NCI-H128 (cell line): ENCODE data around the gene ATP5PD.
"Not testable (repeated sequence)": the region's sequence is repeated elsewhere in the genome, so short reads cannot be mapped to it uniquely, and the experiment has no call there.

Experiments used
- DNase-seq: peaks from one replicate; lab custom pipeline; 2025; ENCODE audit not compliant: unreplicated experiment; lab: John Stamatoyannopoulos, UW

ATP5PD gene

DNA sequence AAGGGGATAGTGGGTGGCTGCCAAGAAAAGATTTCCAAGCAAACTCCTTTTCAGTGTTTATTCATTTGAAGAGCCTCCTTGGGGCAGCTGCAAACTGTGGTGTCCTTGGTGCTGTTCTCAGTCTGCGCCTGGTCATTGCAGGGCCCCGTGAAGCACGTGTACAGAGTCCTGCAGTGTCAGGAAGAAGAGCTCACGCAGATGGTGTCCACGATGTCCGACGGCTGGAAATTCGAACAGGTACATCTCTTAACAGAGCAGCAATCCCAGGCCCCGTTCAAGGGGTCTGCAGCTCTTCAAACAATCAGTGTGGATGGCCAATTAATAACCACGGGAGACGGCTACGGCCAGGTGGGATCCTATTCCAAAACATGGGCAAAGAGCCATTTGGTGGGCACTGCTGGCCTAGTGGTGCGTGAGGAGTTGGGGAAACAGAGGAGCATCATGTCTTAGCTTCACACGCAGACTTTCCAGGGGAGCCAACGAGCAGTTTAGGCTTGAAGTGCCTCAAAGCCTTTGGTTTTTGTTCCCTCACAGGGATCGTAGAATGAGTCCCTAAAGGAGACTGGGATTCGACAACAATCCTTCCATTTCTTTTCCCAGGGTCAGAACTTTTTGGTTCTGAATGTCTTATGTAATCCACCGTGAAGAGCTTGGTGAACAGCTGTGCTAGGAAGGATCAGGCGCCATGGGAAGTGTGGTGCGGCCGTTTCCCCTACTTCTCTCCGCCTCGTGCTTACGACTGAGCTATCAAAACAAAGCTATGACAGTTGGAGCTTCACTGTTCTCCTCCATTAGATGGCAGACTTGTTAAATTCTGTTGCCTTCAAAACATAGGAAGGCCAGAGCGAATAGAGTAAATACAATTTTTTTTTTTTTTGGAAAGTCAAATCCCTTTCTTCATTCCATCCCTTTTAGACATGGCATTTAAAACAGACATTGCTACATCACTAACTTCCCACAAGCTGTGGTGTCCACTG, 12.9 kb upstream of the ATP5PD start:
- no peak for DNase-seq

DNA sequence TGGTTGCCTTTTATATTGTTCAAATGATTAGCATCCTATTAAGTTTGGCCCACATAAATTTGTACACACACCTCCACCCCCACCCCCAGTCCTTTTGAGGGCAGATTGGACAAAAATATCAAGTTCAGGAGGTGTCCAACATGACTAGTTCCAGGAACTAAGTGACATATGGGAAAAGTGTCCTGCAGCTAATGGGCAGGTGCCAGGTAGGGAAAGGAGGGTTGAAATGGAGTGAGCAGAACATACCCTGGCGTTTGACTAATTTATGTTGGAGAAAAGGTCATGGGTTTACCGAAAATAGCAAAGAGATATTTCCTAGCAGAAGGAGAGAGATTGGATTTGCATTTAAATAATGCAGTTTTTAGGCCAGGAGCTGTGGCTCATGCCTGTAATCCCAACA, 5.2 kb upstream of the ATP5PD start:
- no peak for DNase-seq

DNA sequence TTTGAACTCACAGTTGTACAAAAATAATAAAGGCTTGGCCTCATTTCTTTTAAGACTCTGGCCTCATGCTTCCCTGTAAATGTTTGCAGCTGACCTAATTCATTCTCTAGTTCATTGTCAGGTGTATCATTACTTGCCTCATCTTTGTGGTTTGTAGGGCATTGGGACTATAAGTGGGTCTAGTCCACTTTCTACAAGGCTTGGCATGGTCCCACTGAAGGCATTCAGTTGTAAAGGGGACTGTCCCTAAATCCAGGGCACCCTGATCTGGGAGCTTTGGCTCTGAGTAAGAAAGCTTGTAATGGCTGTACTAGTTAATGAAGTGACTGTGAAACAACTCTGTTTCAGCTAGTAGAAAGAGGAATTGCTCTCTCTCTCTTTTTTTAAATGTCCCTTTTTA, 2.9 kb upstream of the ATP5PD start:
- DNase-seq: no peak

DNA sequence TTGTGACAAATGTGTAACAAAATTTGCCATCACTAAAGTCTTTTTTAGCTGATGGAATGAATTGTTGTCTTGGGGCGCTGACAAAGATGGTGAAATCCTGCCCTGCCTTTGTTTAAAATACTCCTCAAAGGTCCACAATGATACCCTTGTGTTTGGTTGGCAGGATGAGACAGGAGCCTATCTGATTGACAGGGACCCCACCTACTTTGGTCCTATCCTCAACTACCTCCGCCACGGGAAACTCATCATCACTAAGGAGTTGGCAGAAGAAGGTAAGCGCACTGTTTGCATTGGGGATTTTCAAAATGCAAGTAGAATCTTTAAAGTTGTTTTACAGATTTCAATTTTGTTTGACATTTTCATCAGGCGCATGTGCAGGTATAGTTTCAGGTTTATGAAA, 2.3 kb upstream of the ATP5PD start:
- no peak for DNase-seq

DNA sequence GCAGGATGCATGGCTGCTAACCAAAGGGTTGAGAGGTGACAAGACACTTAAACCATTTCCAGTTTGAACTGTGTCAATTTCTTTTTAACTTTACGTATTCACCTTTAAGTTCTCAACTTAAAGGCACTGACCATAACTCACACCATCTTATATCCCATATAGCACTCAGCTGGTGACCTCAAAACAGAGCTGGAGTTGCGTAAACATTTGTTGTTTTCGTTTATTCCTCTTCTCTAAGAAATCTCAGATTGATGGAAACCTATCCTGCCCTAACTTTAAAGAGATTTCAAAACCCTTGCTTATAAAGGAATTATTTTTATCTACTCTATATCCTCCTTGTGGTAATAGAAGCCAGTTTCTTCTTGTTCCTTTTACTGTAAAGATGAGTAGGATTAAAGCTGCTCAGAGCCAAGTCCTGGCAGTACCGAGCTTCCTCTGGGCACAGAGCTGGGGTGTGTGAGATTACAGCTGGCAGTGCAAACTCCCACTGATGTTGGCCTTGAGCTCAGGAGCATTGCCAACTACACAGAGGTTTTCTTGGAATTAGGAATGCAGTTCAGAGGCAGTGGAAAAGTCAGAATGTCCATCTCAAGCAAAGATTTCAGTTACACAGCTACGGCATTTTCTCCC, 1.6 kb upstream of the ATP5PD start:
- DNase-seq: no peak

DNA sequence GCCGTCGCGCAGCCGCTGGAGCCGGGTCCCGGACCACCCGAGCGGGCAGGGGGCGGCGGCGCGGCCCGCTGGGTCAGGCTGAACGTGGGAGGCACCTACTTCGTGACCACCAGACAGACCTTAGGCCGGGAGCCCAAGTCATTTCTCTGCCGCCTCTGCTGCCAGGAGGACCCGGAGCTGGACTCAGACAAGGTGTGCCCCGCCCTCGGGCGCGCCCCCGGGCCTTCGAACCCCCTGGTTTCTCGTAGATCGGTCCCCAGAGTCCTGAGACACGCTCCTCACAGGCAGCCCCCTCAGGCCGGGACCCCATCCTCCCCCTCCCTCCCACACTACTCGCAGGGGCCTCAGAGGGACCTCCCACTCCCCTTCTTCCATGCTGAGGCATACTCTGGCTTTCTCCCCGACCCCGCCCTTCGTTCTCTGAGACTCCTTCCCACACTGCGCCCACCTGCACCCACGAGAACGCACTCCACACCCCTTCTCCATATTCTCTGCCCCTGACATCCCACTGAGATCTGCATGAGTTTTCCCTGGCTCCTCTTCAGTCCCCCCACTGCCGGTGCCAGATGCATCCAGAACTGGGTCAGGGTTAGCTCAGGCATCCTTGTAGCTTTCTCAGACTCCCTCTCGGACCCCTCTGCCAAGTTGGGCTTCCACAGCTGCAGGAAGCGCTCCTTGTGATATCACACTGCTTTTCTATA, 779 bp upstream of the ATP5PD start:
- DNase-seq: no peak

DNA sequence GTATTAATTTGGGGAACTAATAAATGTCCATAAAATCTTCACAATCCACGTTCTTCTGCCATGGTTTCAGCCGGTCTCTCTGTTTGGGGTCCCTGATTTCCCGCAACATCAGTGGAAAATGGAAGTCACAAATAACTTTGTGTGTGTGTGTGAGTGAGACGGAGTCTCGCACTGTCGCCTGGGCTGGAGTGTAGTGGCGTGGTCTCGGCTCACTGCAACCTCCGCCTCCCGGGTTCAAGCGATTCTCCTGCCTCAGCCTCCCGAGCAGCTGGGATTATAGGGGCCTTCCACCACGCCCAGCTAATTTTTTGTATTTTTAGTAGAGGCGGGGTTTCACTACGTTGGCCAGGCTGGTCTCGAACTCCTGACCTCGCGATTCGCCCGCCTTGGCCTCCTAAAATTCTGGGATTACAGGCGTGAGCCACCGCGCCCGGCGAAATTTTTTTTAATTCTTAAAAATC, 793 bp downstream of the ATP5PD start:
- DNase-seq: not testable (repeated sequence)

DNA sequence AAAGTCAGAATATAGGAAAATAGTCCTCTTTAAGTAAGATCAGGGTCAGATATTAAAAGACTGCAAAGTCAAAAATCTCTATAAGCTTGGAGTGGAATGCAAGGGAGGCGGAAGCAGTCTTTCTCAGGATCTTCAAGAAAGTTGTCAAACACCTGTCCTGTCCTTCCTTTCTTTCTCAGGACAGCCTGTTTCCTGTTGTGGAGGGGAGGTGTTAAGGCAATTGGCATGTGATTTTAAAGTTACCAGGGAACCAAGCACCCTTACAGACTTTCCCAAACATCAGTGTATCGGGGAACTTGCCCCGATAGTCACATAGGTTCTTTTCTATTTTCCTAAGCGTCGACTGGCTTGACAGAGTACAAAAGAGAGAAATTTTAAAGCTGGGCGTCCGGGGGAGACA, 2.1 kb downstream of the ATP5PD start:
- no peak for DNase-seq

DNA sequence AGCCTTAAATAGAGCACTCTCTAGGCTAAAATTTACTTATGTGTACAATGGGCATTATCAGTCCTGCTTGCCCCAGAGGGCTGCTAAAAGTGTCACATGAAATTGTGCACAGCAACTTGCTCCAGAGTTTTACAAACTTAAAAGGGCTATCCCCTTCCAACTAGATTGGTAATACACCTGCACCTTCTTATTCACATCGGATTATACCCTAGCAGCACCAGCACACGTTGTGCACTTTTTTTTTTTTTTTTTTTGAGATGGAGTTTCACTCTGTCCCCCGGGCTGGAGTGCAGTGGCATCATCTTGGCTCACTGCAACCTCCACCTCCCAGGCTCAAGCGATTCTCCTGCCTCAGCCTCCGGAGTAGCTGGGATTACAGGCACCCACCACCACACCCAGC, 3.0 kb downstream of the ATP5PD start:
- not testable (repeated sequence) for DNase-seq

DNA sequence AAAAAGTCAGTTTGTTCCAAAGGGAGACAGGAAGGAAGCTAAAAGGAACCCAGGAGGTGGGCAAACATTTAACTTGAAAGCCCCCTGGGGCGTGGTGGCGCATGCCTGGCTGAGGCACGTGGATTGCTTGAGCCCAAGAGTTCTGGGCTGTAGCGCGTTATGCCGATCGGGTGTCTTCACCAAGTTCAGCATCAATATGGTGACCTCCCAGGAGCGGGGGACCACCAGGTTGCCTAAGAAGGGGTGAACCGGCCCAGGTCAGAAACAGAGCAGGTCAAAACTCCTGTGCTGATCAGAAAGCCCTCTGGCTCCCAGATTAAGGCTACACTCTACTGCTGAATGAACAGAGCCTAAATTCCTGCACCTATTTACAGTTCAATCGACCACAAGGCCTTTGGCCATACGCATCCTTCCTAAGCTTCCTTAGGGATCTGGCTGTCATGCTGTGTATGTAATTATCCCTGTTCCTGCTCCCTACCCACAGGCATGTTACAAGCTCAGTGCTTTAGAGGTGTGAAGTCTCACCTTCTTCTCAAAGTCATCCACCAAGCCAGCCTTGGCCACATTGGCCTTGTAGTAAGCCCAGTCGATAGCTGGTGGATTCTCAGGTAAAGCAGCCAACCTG, 5.0 kb downstream of the ATP5PD start:
- DNase-seq: no peak

DNA sequence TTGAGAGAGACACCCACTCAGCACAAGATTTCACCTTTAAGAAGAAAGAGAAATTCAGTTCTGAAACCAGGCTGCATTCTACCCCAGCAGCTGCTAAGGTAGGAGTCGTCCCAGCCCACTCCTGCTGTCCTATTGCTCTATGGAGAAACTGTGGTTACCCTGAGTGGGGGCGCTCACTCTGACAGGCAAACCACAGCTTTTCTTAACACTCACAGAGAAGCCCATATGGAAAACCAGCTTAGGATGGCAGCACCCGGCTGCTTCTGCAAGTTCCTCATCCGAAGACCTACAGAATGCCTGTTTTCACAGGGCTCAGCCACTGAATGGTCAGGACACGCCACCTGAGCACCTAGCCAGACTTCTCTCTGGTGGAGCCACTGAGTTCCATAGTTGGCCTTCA, 7.5 kb downstream of the ATP5PD start:
- DNase-seq: no peak

DNA sequence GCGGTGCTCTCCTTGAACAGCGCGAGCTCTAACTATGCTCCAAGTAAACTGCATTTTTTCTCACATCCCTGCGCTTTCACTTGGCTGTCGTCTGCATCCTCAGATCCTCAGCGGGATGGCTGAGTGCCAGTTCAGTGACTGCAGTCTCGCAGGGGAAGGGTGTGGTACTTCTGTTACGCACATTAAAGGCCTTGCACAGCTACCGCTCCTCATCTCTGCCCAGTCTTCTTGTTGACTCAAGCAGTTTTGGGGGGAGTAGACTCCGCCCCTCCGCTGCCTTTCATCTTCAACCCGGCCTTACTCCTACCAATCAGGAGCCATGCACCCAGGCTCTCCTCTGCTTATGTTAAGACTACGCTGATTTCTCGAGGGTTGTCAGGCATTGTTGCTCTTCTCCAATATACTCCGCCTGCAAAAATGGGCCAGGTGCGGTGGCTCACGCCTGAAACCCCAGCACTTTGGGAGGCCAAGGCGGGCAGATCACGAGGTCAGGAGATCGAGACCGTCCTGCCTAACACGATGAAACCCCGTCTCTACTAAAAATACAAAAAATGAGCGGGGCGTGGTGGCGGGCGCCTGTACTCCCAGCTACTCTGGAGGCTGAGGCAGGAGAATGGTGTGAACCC, 10.0 kb downstream of the ATP5PD start:
- DNase-seq: no peak

DNA sequence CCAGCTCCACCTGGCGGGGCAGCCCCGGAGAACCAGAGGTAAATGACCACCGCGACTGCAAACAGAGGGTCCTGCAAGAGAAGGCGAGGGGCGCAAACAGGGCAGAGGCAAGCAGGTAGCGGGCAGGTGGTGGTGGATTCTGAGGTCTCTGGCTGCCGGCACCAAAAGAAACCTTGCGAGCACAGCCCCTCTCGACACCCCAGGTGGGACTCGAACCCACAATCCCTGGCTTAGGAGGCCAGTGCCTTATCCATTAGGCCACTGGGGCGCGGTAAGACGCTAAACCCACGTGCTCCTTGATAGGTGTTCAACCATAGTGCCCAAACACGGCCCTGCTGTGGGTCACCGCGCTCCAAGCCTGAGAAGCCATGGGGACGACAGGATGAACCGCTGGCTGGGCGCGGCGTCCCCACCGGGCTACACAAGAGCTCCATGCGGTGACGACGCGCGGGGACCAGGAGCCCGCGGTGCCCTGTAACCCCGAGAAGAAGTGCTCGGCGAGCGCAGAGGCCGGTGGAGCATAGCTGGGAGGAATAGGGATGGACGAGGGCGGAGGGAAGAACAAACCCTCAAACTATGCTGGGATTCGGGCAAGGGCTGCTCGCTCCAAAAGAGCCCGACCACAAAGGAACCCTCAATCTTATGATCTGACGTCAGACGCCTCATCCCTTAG, 12.4 kb downstream of the ATP5PD start:
- DNase-seq: peak; percentile 56

DNA sequence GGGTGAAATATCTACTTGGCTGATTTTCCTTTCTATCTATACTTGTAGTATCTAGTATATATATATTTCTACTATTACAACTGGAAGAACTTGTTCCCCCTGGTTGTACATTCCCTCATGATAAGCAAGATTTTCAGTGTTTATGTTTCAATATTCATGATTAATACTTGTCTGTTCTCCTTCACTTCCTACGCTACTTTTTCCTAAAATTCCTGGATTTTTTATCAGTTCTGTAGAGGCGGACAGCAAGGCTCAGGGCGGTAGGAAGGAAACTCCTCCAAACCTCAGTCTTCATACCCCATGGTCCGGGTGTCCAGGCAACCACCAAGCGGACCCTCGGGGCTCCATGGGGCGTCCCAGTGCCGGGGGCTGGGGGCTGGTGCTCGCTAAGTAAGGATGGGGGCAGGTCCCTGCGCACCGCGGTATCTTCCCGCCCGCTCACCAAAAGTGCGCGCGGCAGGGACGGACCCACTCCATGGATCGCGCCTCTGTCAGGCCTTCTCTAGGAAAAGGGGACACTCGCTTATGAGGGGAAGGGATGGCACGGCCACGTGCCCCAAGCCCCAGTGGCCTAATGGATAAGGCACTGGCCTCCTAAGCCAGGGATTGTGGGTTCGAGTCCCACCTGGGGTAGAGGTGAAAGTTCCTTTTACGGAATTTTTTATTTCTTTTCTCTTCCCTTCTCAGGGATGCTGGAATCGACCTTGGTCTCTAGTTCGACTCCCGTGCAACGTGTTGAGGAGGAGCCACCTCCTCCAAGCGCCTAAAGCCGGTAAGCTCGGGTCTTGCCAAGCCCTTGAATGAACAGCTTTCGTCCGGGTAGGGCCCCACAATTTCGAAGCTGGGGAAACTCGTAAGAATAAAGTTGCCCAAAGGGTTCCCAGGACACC, 13.2 kb downstream of the ATP5PD start:
- peak; percentile 76 for DNase-seq

DNA sequence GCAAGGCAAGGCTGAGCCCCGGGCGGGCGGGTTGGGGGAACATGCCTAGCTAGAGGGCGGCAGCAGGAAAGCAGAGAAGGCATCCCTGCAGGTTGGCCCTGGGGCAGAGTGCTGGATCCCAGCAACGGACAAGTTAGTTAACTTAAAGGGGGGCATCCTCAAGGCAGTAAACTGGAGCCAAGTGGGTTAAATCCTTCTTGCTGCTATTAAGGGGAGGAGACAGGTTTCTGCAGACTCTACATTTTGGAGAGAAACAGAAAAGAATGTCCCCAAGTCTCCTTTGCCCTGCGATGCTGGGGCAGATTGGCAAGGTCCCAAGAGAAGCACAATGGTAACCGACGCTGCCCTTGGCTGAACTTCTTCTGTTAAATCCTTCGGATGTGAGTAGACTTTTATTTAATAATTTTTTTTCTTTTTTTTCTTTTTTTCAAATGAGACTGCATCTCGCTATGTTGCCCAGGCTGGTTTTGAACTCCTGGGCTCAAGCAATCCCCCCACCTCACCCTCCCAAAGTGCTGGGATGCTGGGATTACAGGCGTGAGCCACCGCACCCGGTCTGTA, 14.0 kb downstream of the ATP5PD start:
- no peak for DNase-seq

DNA sequence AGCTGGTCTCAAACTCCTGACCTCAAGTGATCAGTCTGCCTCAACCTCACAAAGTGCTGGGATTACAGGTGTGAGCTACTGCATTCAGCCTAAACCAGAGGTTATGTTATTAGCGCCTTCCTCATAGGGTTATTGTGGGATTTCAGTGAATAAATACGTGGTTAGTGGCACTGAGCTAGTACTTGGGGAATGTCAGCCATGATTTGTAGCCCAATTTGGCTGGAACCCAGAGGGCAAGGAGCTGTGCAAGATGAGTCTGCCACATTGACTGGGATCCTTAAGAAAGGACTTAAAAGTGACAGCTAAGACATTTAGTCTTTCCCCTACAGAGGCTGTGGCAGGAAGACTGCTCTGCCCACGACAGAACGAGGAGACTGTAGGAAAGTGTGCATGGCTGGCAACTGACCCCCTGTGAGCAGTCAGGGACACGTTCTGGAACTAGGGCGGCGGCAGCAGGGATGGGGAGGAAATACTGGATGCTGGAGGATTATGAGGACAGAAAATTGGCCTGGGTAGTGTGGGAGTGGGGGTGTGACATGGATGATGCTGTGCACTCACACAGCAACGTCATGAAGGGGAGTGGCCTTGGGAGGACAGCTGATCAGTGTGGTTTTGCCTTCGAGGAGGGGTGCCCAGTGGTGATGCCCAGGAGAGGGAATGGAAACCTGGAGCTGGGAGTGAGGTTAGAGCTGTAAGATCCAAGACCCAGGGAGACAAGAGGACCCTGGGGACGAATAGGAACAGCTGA, 14.6 kb downstream of the ATP5PD start:
- no peak for DNase-seq

DNA sequence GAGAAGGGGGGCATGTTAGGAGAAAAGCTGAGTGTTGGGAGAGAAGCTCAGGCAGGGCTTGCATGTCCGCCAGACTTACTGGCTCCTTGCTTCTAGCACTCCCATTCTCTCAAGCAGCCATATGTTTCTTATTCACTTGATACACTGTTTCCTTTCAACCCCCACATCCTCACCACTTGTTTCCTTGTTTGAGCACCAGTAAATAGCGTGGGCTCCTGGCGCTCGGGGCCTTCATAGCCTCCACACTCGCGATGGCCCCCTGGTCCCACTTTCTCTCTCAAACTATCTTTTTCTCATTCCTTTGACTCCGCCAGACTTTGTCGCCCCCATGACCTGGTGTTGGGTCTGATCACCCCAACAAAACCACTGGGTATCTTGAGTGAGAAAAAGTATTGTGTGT, 16.6 kb downstream of the ATP5PD start:
- DNase-seq: no peak

DNA sequence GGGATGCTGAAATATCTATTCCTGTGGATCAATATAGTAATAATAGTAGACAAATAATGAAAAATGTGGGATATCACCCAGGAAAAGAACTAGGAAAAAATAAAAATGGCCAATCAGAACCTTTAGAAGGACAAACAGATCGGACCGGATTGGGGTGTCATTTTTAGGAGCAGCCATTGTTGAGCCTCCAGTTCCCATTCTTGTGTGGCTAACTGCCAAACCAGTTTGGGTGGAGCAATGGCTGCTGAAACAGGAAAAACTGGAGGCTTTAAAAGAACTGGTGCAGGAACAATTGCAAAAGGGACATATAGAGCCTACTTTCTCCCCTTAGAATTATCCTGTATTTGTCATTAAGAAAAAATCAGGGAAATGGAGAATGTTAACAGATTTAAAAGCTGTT, 20.1 kb downstream of the ATP5PD start:
- not testable (repeated sequence) for DNase-seq
